HL-60 (cell line): ENCODE results near the gene MMUT.

Source experiments
- DNase-seq, 2 experiments: peaks; one replicate each; pipeline ENCODE4 v3.0.0-alpha.2; 2010 to 2020; ENCODE audit warnings: low read depth in 1 of 2, low spot score in 1 of 2
- H3K27ac ChIP-seq: fragments of 250-450 bp; sonication (Bioruptor Pico); replicated peaks from 2 replicates; pipeline ENCODE4 v1.5.1; 2020; ENCODE audit warnings: mild to moderate bottlenecking, moderate library complexity
- H3K27me3 ChIP-seq: fragments of 250-450 bp; sonication (Bioruptor Pico); 2 replicates; pipeline ENCODE4 v1.5.1; 2021; ENCODE audit warnings: mild to moderate bottlenecking, moderate library complexity; ENCODE audit not compliant: insufficient read depth, poor library complexity, severe bottlenecking
- H3K4me3 ChIP-seq: replicated peaks from 2 replicates; pipeline ENCODE4 v1.5.1; 2011; ENCODE audit warnings: mild to moderate bottlenecking, control low read depth, low read length; ENCODE audit not compliant: insufficient read depth
- GABPA ChIP-seq: IDR thresholded peaks from 2 replicates; pipeline ENCODE4 v1.6.1; 2012; ENCODE audit warnings: low read depth
- POLR2AphosphoS5 ChIP-seq: IDR thresholded peaks from 2 replicates; pipeline ENCODE4 v1.6.1; 2012; ENCODE audit warnings: low read depth
- SPI1 ChIP-seq: IDR thresholded peaks from 2 replicates; pipeline ENCODE4 v1.6.1; 2012; ENCODE audit warnings: low read depth, mild to moderate bottlenecking, borderline replicate concordance
- TF ChIP-seq, protein P1 (sequence below): IDR thresholded peaks from one replicate; pipeline ENCODE4 v1.5.1; 2011; ENCODE audit warnings: low read length, control low read depth, inconsistent platforms; ENCODE audit not compliant: insufficient read depth
- TF ChIP-seq, protein P2 (sequence below): IDR thresholded peaks from 2 replicates; pipeline ENCODE4 v1.6.1; 2012; ENCODE audit warnings: low read depth; ENCODE audit not compliant: insufficient replicate concordance

Gene MMUT

GRCh38 chr6:49504666-49505065 lies 41.6 kb upstream of the MMUT start:
- no peak overlapping the region for H3K27ac ChIP-seq
- H3K27me3 ChIP-seq: no peaks in the 10 kb centered on the region
- TF ChIP-seq POLR2AphosphoS5: no peak
- TF ChIP-seq GABPA: no peak
- TF ChIP-seq, protein P1, sequence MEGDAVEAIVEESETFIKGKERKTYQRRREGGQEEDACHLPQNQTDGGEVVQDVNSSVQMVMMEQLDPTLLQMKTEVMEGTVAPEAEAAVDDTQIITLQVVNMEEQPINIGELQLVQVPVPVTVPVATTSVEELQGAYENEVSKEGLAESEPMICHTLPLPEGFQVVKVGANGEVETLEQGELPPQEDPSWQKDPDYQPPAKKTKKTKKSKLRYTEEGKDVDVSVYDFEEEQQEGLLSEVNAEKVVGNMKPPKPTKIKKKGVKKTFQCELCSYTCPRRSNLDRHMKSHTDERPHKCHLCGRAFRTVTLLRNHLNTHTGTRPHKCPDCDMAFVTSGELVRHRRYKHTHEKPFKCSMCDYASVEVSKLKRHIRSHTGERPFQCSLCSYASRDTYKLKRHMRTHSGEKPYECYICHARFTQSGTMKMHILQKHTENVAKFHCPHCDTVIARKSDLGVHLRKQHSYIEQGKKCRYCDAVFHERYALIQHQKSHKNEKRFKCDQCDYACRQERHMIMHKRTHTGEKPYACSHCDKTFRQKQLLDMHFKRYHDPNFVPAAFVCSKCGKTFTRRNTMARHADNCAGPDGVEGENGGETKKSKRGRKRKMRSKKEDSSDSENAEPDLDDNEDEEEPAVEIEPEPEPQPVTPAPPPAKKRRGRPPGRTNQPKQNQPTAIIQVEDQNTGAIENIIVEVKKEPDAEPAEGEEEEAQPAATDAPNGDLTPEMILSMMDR: no peak
- TF ChIP-seq, protein P2, sequence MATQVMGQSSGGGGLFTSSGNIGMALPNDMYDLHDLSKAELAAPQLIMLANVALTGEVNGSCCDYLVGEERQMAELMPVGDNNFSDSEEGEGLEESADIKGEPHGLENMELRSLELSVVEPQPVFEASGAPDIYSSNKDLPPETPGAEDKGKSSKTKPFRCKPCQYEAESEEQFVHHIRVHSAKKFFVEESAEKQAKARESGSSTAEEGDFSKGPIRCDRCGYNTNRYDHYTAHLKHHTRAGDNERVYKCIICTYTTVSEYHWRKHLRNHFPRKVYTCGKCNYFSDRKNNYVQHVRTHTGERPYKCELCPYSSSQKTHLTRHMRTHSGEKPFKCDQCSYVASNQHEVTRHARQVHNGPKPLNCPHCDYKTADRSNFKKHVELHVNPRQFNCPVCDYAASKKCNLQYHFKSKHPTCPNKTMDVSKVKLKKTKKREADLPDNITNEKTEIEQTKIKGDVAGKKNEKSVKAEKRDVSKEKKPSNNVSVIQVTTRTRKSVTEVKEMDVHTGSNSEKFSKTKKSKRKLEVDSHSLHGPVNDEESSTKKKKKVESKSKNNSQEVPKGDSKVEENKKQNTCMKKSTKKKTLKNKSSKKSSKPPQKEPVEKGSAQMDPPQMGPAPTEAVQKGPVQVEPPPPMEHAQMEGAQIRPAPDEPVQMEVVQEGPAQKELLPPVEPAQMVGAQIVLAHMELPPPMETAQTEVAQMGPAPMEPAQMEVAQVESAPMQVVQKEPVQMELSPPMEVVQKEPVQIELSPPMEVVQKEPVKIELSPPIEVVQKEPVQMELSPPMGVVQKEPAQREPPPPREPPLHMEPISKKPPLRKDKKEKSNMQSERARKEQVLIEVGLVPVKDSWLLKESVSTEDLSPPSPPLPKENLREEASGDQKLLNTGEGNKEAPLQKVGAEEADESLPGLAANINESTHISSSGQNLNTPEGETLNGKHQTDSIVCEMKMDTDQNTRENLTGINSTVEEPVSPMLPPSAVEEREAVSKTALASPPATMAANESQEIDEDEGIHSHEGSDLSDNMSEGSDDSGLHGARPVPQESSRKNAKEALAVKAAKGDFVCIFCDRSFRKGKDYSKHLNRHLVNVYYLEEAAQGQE: no peak
- DNase-seq: no peak
- H3K4me3 ChIP-seq: no peak overlapping the region

- no peak within 1 kb of the TSS for H3K4me3 ChIP-seq
- TF ChIP-seq GABPA (no peak), POLR2AphosphoS5 (no peak), SPI1 (no peak)
- TF ChIP-seq, protein P2: no peak
- TF ChIP-seq, protein P1: no peak
- no peaks in the 10 kb centered on the region for H3K27me3 ChIP-seq
- DNase-seq: no peak
- H3K27ac ChIP-seq: no peak within 1 kb of the TSS
These were observed 36.6 kb upstream of the MMUT start, which contains the start of gene GLYATL3 for GRCh38 chr6:49499623-49500022. Gene GLYATL3 (plus strand): TSS chr6:49499923. CDS start chr6:49511991, 12,068 bp downstream.

GRCh38 chr6:49499126-49499525 lies 36.1 kb upstream of the MMUT start:
- Histone ChIP-seq H3K27me3 (no peaks in the 10 kb centered on the region), H3K4me3 (no peak overlapping the region), H3K27ac (no peak overlapping the region)
- DNase-seq: no peak
- TF ChIP-seq POLR2AphosphoS5 (no peak), SPI1 (no peak), GABPA (no peak)
- TF ChIP-seq, protein P2: no peak
- TF ChIP-seq, protein P1: no peak
